ENCODE data around the gene NNMT. TPM values are rescaled to one million over a fixed set of nuclear protein-coding genes. Genes with fewer than 3 reads are reported as not detected.

The NNMT gene
- total and polyA plus RNA-seq, 9 of the 15 experiments (the other 6 are each of a cell fraction or from before 2014, with no cell fraction given), result 6.1 to 15.0 (median 11.2) TPM

- no TSS peak for BruUV-seq (replicated peaks)
- WGBS (ENCODE audit: insufficient coverage, low coverage, missing lambda C conversion rate), result 82% methylated on average over 10 of the region's 11 CpGs
- no peak for TF ChIP-seq HMGN3 (IDR thresholded peaks at IDR 0.05; ENCODE audit: borderline replicate concordance, extremely low read depth, insufficient read length, low read depth, low read length)
- TF ChIP-seq POLR3G (IDR thresholded peaks at IDR 0.05; ENCODE audit: extremely low read depth, insufficient read length, insufficient replicate concordance), result no peak
- TF ChIP-seq, protein P1, sequence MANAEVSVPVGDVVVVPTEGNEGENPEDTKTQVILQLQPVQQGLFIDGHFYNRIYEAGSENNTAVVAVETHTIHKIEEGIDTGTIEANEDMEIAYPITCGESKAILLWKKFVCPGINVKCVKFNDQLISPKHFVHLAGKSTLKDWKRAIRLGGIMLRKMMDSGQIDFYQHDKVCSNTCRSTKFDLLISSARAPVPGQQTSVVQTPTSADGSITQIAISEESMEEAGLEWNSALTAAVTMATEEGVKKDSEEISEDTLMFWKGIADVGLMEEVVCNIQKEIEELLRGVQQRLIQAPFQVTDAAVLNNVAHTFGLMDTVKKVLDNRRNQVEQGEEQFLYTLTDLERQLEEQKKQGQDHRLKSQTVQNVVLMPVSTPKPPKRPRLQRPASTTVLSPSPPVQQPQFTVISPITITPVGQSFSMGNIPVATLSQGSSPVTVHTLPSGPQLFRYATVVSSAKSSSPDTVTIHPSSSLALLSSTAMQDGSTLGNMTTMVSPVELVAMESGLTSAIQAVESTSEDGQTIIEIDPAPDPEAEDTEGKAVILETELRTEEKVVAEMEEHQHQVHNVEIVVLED (CRISPR knock-in tag; IDR thresholded peaks at IDR 0.05), result no peak
- TF ChIP-seq, protein P2, sequence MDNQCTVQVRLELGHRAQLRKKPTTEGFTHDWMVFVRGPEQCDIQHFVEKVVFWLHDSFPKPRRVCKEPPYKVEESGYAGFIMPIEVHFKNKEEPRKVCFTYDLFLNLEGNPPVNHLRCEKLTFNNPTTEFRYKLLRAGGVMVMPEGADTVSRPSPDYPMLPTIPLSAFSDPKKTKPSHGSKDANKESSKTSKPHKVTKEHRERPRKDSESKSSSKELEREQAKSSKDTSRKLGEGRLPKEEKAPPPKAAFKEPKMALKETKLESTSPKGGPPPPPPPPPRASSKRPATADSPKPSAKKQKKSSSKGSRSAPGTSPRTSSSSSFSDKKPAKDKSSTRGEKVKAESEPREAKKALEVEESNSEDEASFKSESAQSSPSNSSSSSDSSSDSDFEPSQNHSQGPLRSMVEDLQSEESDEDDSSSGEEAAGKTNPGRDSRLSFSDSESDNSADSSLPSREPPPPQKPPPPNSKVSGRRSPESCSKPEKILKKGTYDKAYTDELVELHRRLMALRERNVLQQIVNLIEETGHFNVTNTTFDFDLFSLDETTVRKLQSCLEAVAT (IDR thresholded peaks at IDR 0.05), result peak in 1 of 2 experiments; percentile 52; a peak in 1 of 4 replicates
- no peak for TF ChIP-seq ETV6 (IDR thresholded peaks at IDR 0.05; ENCODE audit: borderline replicate concordance in 1 of 2, low read depth in 2 of 2, low read length in 1 of 2)
- TF ChIP-seq ETV6 (CRISPR knock-in tag; IDR thresholded peaks at IDR 0.05; ENCODE audit: borderline replicate concordance), result no peak
- no peak for TF ChIP-seq ZNF740 (CRISPR knock-in tag; IDR thresholded peaks at IDR 0.05)
- no peak for TF ChIP-seq ZNF740 (tag; IDR thresholded peaks at IDR 0.05)
- no peak for TF ChIP-seq JUNB (CRISPR knock-in tag; conservative IDR thresholded peaks at IDR 0.05)
- TF ChIP-seq ZBTB17 (CRISPR knock-in tag; IDR thresholded peaks at IDR 0.05), result peak; percentile 93
- TF ChIP-seq, protein P3, sequence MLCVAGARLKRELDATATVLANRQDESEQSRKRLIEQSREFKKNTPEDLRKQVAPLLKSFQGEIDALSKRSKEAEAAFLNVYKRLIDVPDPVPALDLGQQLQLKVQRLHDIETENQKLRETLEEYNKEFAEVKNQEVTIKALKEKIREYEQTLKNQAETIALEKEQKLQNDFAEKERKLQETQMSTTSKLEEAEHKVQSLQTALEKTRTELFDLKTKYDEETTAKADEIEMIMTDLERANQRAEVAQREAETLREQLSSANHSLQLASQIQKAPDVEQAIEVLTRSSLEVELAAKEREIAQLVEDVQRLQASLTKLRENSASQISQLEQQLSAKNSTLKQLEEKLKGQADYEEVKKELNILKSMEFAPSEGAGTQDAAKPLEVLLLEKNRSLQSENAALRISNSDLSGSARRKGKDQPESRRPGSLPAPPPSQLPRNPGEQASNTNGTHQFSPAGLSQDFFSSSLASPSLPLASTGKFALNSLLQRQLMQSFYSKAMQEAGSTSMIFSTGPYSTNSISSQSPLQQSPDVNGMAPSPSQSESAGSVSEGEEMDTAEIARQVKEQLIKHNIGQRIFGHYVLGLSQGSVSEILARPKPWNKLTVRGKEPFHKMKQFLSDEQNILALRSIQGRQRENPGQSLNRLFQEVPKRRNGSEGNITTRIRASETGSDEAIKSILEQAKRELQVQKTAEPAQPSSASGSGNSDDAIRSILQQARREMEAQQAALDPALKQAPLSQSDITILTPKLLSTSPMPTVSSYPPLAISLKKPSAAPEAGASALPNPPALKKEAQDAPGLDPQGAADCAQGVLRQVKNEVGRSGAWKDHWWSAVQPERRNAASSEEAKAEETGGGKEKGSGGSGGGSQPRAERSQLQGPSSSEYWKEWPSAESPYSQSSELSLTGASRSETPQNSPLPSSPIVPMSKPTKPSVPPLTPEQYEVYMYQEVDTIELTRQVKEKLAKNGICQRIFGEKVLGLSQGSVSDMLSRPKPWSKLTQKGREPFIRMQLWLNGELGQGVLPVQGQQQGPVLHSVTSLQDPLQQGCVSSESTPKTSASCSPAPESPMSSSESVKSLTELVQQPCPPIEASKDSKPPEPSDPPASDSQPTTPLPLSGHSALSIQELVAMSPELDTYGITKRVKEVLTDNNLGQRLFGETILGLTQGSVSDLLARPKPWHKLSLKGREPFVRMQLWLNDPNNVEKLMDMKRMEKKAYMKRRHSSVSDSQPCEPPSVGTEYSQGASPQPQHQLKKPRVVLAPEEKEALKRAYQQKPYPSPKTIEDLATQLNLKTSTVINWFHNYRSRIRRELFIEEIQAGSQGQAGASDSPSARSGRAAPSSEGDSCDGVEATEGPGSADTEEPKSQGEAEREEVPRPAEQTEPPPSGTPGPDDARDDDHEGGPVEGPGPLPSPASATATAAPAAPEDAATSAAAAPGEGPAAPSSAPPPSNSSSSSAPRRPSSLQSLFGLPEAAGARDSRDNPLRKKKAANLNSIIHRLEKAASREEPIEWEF (CRISPR knock-in tag; IDR thresholded peaks at IDR 0.05), result no peak
- no peak for TF ChIP-seq ELF4 (CRISPR knock-in tag; IDR thresholded peaks at IDR 0.05)
These were observed 49.0 kb upstream of the NNMT start for GRCh38 chr11:114247070-114247789.

More at GRCh38 chr11:114247070-114247789, 49.0 kb upstream of the NNMT start:
- no peaks in the 10 kb centered on the region for H3K27me3 ChIP-seq (ENCODE audit: control insufficient read depth in 2 of 2, insufficient read depth in 2 of 2, low read length in 2 of 2)
- H3K9me1 ChIP-seq (ENCODE audit: control insufficient read depth, insufficient read depth, low read length), result peaks cover 4% of the 10 kb centered on the region
- 0 out of 2 replicates have a peak overlapping the region, but pooled peaks have one; percentile 15 for H2AFZ ChIP-seq (ENCODE audit: low read depth, low read length)
- H3K27ac ChIP-seq (ENCODE audit: extremely low read depth, low read depth, low read length), result no peak overlapping the region
- ChIA-PET POLR2A (no interaction called here), CTCF (ENCODE audit: low intra/inter-chr PET ratio) (no interaction called here)
- no peak overlapping the region for H3K9ac ChIP-seq (ENCODE audit: insufficient read depth in 1 of 2, low read depth in 2 of 2, low read length in 2 of 2)
- no peak overlapping the region for H3K4me2 ChIP-seq (ENCODE audit: insufficient read depth, low read length)
- H3K4me1 ChIP-seq (replicated peaks in 1 of 2; ENCODE audit: control insufficient read depth in 2 of 2, insufficient read depth in 2 of 2, low read length in 2 of 2), result peaks cover 15% of the 10 kb centered on the region in 2 experiments; a peak in 4 of 5 replicates
- no peaks in the 10 kb centered on the region for H3K79me2 ChIP-seq (ENCODE audit: control insufficient read depth, insufficient read depth, low read length)
- no peaks in the 10 kb centered on the region for H4K20me1 ChIP-seq (replicated peaks; ENCODE audit: control insufficient read depth, insufficient read depth, low read length)
- no peak overlapping the region for H3K4me3 ChIP-seq
- DNase-seq (ENCODE audit: extremely low read depth in 1 of 4, low spot score in 3 of 4) (no peak), FAIRE-seq (no peak), ATAC-seq (no peak)
- in situ Hi-C loops (cut with MboI), result no loop called here
- H3K9me3 ChIP-seq (replicated peaks; ENCODE audit: control insufficient read depth, insufficient read depth, low read depth, low read length), result no peaks in the 10 kb centered on the region
- no peaks in the 10 kb centered on the region for H3K36me3 ChIP-seq (ENCODE audit: control insufficient read depth, insufficient read depth, low read length)
- intact Hi-C loops (cut with micrococcal nuclease), result loop anchor here (5.0 kb wide), 1 partner anchor 50 kb away; no protein-coding TSS in a partner anchor

All from K562 (cell line).